ENCODE data around the gene TRIM41.
"Not testable (repeated sequence)": the region's sequence is repeated elsewhere in the genome, so short reads cannot be mapped to it uniquely, and the experiment has no call there.

DNA sequence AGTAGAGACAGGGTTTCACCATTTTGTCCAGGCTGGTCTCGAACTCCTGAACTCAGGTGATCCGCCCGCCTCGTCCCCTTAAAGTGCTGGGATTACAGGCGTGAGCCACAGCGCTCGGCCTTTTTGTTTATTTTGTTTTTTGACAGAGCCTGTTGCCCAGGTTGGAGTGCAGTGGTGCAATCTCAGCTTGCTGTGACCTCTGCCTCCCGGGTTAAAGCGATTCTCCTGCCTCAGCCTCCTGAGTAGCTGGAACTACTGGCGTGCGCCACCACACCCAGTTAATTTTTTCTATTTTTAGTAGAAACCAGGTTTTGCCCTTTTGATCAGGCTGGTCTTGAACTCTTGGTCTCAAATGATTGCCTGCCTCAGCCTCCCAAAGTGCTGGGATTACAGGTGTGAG, 12.9 kb upstream of the TRIM41 start:
- TF ChIP-seq RXRA (IDR thresholded peaks at IDR 0.05; ENCODE audit: borderline replicate concordance, low read depth); RFX5 (IDR thresholded peaks at IDR 0.05; ENCODE audit: low read length); FOXM1 (IDR thresholded peaks at IDR 0.05; ENCODE audit: low read depth); GATA2 (CRISPR knock-in tag; IDR thresholded peaks at IDR 0.05); TEAD4 (IDR thresholded peaks at IDR 0.05; ENCODE audit: borderline replicate concordance, insufficient read depth): not testable (repeated sequence)
- TF ChIP-seq, protein P1, sequence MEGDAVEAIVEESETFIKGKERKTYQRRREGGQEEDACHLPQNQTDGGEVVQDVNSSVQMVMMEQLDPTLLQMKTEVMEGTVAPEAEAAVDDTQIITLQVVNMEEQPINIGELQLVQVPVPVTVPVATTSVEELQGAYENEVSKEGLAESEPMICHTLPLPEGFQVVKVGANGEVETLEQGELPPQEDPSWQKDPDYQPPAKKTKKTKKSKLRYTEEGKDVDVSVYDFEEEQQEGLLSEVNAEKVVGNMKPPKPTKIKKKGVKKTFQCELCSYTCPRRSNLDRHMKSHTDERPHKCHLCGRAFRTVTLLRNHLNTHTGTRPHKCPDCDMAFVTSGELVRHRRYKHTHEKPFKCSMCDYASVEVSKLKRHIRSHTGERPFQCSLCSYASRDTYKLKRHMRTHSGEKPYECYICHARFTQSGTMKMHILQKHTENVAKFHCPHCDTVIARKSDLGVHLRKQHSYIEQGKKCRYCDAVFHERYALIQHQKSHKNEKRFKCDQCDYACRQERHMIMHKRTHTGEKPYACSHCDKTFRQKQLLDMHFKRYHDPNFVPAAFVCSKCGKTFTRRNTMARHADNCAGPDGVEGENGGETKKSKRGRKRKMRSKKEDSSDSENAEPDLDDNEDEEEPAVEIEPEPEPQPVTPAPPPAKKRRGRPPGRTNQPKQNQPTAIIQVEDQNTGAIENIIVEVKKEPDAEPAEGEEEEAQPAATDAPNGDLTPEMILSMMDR (IDR thresholded peaks at IDR 0.05) = not testable (repeated sequence)
- TF ChIP-seq, protein P2, sequence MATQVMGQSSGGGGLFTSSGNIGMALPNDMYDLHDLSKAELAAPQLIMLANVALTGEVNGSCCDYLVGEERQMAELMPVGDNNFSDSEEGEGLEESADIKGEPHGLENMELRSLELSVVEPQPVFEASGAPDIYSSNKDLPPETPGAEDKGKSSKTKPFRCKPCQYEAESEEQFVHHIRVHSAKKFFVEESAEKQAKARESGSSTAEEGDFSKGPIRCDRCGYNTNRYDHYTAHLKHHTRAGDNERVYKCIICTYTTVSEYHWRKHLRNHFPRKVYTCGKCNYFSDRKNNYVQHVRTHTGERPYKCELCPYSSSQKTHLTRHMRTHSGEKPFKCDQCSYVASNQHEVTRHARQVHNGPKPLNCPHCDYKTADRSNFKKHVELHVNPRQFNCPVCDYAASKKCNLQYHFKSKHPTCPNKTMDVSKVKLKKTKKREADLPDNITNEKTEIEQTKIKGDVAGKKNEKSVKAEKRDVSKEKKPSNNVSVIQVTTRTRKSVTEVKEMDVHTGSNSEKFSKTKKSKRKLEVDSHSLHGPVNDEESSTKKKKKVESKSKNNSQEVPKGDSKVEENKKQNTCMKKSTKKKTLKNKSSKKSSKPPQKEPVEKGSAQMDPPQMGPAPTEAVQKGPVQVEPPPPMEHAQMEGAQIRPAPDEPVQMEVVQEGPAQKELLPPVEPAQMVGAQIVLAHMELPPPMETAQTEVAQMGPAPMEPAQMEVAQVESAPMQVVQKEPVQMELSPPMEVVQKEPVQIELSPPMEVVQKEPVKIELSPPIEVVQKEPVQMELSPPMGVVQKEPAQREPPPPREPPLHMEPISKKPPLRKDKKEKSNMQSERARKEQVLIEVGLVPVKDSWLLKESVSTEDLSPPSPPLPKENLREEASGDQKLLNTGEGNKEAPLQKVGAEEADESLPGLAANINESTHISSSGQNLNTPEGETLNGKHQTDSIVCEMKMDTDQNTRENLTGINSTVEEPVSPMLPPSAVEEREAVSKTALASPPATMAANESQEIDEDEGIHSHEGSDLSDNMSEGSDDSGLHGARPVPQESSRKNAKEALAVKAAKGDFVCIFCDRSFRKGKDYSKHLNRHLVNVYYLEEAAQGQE (IDR thresholded peaks at IDR 0.05; ENCODE audit: low read depth, low read length) = not testable (repeated sequence)
- TF ChIP-seq, protein P3, sequence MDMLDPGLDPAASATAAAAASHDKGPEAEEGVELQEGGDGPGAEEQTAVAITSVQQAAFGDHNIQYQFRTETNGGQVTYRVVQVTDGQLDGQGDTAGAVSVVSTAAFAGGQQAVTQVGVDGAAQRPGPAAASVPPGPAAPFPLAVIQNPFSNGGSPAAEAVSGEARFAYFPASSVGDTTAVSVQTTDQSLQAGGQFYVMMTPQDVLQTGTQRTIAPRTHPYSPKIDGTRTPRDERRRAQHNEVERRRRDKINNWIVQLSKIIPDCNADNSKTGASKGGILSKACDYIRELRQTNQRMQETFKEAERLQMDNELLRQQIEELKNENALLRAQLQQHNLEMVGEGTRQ (IDR thresholded peaks at IDR 0.05; ENCODE audit: borderline replicate concordance, low read depth, low read length) = not testable (repeated sequence)
- TF ChIP-seq, protein P4, sequence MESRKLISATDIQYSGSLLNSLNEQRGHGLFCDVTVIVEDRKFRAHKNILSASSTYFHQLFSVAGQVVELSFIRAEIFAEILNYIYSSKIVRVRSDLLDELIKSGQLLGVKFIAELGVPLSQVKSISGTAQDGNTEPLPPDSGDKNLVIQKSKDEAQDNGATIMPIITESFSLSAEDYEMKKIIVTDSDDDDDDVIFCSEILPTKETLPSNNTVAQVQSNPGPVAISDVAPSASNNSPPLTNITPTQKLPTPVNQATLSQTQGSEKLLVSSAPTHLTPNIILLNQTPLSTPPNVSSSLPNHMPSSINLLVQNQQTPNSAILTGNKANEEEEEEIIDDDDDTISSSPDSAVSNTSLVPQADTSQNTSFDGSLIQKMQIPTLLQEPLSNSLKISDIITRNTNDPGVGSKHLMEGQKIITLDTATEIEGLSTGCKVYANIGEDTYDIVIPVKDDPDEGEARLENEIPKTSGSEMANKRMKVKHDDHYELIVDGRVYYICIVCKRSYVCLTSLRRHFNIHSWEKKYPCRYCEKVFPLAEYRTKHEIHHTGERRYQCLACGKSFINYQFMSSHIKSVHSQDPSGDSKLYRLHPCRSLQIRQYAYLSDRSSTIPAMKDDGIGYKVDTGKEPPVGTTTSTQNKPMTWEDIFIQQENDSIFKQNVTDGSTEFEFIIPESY (IDR thresholded peaks at IDR 0.05; ENCODE audit: borderline replicate concordance, low read depth) = not testable (repeated sequence)
